T follicular helper cell (primary cell): Measurements from ENCODE around the gene KIF1C.

ENCODE experiments used
- DNase-seq: peaks from one replicate; pipeline ENCODE4 v3.0.0-alpha.2; 2020; ENCODE audit warnings: low read depth
- total RNA-seq, 2 experiments: gene quantifications; one replicate each; lab custom pipeline; 2026; lab: John Stamatoyannopoulos, UW

Gene KIF1C
- 93.2 to 119 reads per million in 2 experiments for total RNA-seq

GRCh38 chr17:4997302-4998026 lies at the start of gene KIF1C, which contains the start of gene INCA1:
Gene KIF1C, plus strand, starts transcription at chr17:4997950. Its CDS starts 2,297 bp downstream, at chr17:5000247.
Gene INCA1, minus strand, starts transcription at chr17:4997522. Its CDS starts 3,085 bp downstream, at chr17:4994437.
- DNase-seq = peak; percentile 86

GRCh38 chr17:4948166-4948930 lies 49.4 kb upstream of the KIF1C start, which contains the start of gene PFN1:
Gene PFN1, minus strand, starts transcription at chr17:4948530. Its CDS starts 136 bp downstream, at chr17:4948394.
- peak; percentile 85 for DNase-seq

GRCh38 chr17:4948931-4949320 lies 48.8 kb upstream of the KIF1C start:
- DNase-seq = peak; percentile 47

- DNase-seq = peak; percentile 68
Observed at GRCh38 chr17:4949321-4950074, 48.3 kb upstream of the KIF1C start.

GRCh38 chr17:4950075-4950745 lies 47.5 kb upstream of the KIF1C start:
- DNase-seq = no peak

- no peak for DNase-seq
Observed at GRCh38 chr17:4950746-4951204, 47.0 kb upstream of the KIF1C start, which contains the start of gene ENO3. Gene ENO3, plus strand, starts transcription at chr17:4951119. Its CDS starts 711 bp downstream, at chr17:4951830.

GRCh38 chr17:4951486-4951885 lies 46.3 kb upstream of the KIF1C start:
- DNase-seq = no peak

GRCh38 chr17:4953451-4953961 lies 44.2 kb upstream of the KIF1C start:
- DNase-seq = no peak

GRCh38 chr17:4955091-4955490 lies 42.7 kb upstream of the KIF1C start:
- DNase-seq = no peak

- DNase-seq = peak; percentile 21
Observed at GRCh38 chr17:4956493-4957061, 41.2 kb upstream of the KIF1C start.

- DNase-seq = no peak
Observed at GRCh38 chr17:4958102-4958501, 39.6 kb upstream of the KIF1C start.

- no peak for DNase-seq
Observed at GRCh38 chr17:4959261-4959965, 38.3 kb upstream of the KIF1C start.

- DNase-seq = no peak
Observed at GRCh38 chr17:4960279-4960922, 37.3 kb upstream of the KIF1C start.

GRCh38 chr17:4965311-4965986 lies 32.3 kb upstream of the KIF1C start:
- DNase-seq = no peak

- peak; percentile 86 for DNase-seq
Observed at GRCh38 chr17:4966844-4967538, 30.8 kb upstream of the KIF1C start.

- DNase-seq = peak; percentile 88
Observed at GRCh38 chr17:4967539-4968485, 29.9 kb upstream of the KIF1C start, which contains the start of gene SPAG7. Gene SPAG7, minus strand, starts transcription at chr17:4967817. Its CDS starts 13 bp downstream, at chr17:4967804.

- no peak for DNase-seq
Observed at GRCh38 chr17:4968486-4969046, 29.2 kb upstream of the KIF1C start.
